Loucy (cell line): Measurements from ENCODE around the gene NDUFA6.
A peak's percentile ranks its signal among the peaks of the same experiment; 100 is the strongest.
"Not testable (repeated sequence)": the region's sequence is repeated elsewhere in the genome, so short reads cannot be mapped to it uniquely, and the experiment has no call there.

ENCODE experiments used
- H2AFZ ChIP-seq: fragments of 200-600 bp; sonication (generic); 2 replicates; pipeline ENCODE4 v1.6.0; 2016; ENCODE audit warnings: antibody characterized with exemption, mild to moderate bottlenecking, low read length, moderate library complexity
- H3F3A ChIP-seq: fragments of 200-600 bp; 2 replicates; pipeline ENCODE4 v1.6.0; 2016; ENCODE audit warnings: antibody characterized with exemption, low read depth, mild to moderate bottlenecking
- H3K27me3 ChIP-seq: fragments of 200-600 bp; sonication (generic); 2 replicates; pipeline ENCODE4 v1.6.1; 2014; ENCODE audit warnings: low read length, mild to moderate bottlenecking; ENCODE audit not compliant: insufficient read depth, poor library complexity, severe bottlenecking
- H3K36me3 ChIP-seq: fragments of 200-600 bp; sonication (generic); 2 replicates; pipeline ENCODE4 v1.6.1; 2016; ENCODE audit warnings: low read length; ENCODE audit not compliant: insufficient read depth
- H3K4me1 ChIP-seq: fragments of 200-600 bp; sonication (generic); 2 replicates; pipeline ENCODE4 v1.5.1; 2014; ENCODE audit warnings: low read length, mild to moderate bottlenecking; ENCODE audit not compliant: insufficient read depth, poor library complexity, severe bottlenecking
- H3K4me2 ChIP-seq: fragments of 200-600 bp; sonication (generic); 2 replicates; pipeline ENCODE4 v1.6.0; 2014; ENCODE audit warnings: antibody characterized with exemption, low read length, low read depth, mild to moderate bottlenecking; ENCODE audit not compliant: poor library complexity, severe bottlenecking
- H3K4me3 ChIP-seq: fragments of 200-600 bp; sonication (generic); 2 replicates; pipeline ENCODE4 v1.5.1; 2014; ENCODE audit warnings: low read length, mild to moderate bottlenecking, mixed read lengths; ENCODE audit not compliant: poor library complexity, severe bottlenecking
- H3K79me2 ChIP-seq: fragments of 200-600 bp; sonication (generic); 2 replicates; pipeline ENCODE4 v1.6.1; 2014; ENCODE audit warnings: low read length; ENCODE audit not compliant: insufficient read depth
- H3K9ac ChIP-seq: fragments of 200-600 bp; sonication (generic); 2 replicates; pipeline ENCODE4 v1.6.0; 2014; ENCODE audit warnings: mild to moderate bottlenecking, low read depth, low read length, moderate library complexity; ENCODE audit not compliant: poor library complexity, severe bottlenecking
- H3K9me2 ChIP-seq: fragments of 200-600 bp; sonication (generic); replicated peaks from 2 replicates; pipeline ENCODE4 v1.6.1; 2016; ENCODE audit warnings: low read depth, low read length, mixed read lengths
- H3K9me3 ChIP-seq: fragments of 200-600 bp; sonication (generic); 2 replicates; pipeline ENCODE4 v1.6.1; 2014; ENCODE audit warnings: mild to moderate bottlenecking, antibody characterized with exemption, low read length, low read depth; ENCODE audit not compliant: insufficient read depth
- H4K20me1 ChIP-seq: fragments of 200-600 bp; sonication (generic); 2 replicates; pipeline ENCODE4 v1.6.0; 2014; ENCODE audit warnings: antibody characterized with exemption, low read length, mild to moderate bottlenecking; ENCODE audit not compliant: insufficient read depth, poor library complexity, severe bottlenecking
- CTCF ChIP-seq: fragments of 200-600 bp; sonication (generic); conservative IDR thresholded peaks from 2 replicates; pipeline ENCODE4 v1.5.1; 2014; ENCODE audit warnings: mild to moderate bottlenecking, antibody characterized with exemption, low read length
- EZH2phosphoT487 ChIP-seq: fragments of 200-600 bp; IDR thresholded peaks from 2 replicates; pipeline ENCODE4 v1.6.1; 2018; ENCODE audit warnings: antibody characterized with exemption, mild to moderate bottlenecking, moderate library complexity, borderline replicate concordance

Gene NDUFA6

DNA sequence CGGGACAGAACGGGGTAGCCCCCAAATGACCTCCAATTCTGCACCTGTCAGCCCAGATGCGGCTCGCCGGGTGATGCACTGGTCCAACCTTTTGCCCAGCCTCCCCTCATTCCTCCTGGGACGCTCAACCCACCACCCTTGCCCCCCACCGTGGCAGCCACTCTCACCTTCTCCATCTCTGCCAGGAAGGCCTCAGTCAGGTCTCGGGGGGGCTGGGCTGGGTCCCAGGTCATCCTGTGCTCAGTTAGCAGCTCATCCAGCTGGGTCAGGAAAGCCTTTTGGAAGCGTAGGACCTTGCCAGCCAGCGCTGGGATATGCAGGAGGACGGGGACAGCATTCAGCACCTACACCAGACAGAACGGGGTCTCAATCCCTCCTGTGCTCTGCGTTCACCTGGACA is 37.4 kb upstream of the NDUFA6 start:
- H3K4me1 ChIP-seq, H3K27me3 ChIP-seq, H4K20me1 ChIP-seq, H3K9ac ChIP-seq, H3K9me2 ChIP-seq, H2AFZ ChIP-seq, H3K4me3 ChIP-seq, H3F3A ChIP-seq, H3K79me2 ChIP-seq, H3K36me3 ChIP-seq, H3K4me2 ChIP-seq, H3K9me3 ChIP-seq: not testable (repeated sequence)

GRCh38 chr22:42127606-42128005 is 37.0 kb upstream of the NDUFA6 start:
- H3F3A ChIP-seq, result no peaks in the 10 kb centered on the region
- no peak overlapping the region for H3K9ac ChIP-seq
- H3K36me3 ChIP-seq, result no peaks in the 10 kb centered on the region
- H3K4me1 ChIP-seq, result no peaks in the 10 kb centered on the region
- TF ChIP-seq CTCF (no peak), EZH2phosphoT487 (no peak)
- no peaks in the 10 kb centered on the region for H3K27me3 ChIP-seq
- no peak overlapping the region for H2AFZ ChIP-seq
- no peak overlapping the region for H3K4me2 ChIP-seq
- no peaks in the 10 kb centered on the region for H4K20me1 ChIP-seq
- H3K9me2 ChIP-seq, result no peaks in the 10 kb centered on the region
- no peaks in the 10 kb centered on the region for H3K9me3 ChIP-seq
- H3K79me2 ChIP-seq, result no peaks in the 10 kb centered on the region
- no peak overlapping the region for H3K4me3 ChIP-seq

- not testable (repeated sequence) for H3K27me3 ChIP-seq, H4K20me1 ChIP-seq, H3K9me3 ChIP-seq, H3K4me3 ChIP-seq, H3K9me2 ChIP-seq, H2AFZ ChIP-seq, H3K79me2 ChIP-seq, H3K4me2 ChIP-seq, H3F3A ChIP-seq, H3K9ac ChIP-seq, H3K36me3 ChIP-seq
- peaks cover 30% of the 10 kb centered on the region for H3K4me1 ChIP-seq
Measured at GRCh38 chr22:42123529-42123928, 33.0 kb upstream of the NDUFA6 start.

DNA sequence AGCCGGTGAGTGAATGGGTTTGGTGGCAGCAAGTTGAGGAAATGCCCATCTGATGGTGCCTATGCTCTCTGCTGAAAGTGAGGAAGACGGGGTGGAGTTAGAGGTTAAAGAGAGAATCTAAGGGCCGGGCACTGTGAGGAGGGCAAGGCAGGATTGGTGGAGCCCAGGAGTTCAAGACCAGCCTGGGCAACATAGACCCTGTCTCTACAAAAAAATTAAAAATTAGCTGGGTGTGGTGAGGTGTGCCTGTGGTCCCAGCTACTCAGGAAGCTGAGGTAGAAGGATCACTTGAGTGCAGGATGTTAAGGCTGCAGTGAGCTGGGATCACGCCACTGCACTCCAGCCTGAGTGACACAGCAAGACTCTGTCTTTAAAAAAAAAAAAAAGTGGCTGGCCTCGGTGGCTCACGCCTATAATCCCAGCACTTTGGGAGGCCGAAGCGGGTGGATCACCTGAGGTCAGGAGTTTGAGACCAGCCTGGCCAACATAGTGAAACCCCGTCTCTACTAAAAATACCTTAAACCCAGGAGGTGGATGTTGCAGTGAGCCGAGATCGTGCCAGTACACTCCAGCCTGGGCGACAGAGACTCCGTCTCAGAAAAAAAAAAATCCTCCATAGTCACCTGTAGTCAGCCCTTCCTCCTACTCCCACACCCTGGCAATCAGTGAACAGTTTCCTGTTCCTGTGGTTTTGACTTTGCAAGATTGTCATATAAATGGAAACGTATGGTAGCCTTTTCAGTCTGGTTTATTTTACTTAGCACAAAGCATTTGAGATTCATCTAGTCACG is 29.9 kb upstream of the NDUFA6 start:
- not testable (repeated sequence) for H3K9me3 ChIP-seq, H3K9me2 ChIP-seq, H4K20me1 ChIP-seq, H3F3A ChIP-seq, H3K27me3 ChIP-seq, H3K79me2 ChIP-seq, H3K36me3 ChIP-seq
- peak overlapping the region; percentile 47 for H3K9ac ChIP-seq
- peak overlapping the region; percentile 61 for H3K4me3 ChIP-seq
- H3K4me1 ChIP-seq, result peaks cover 30% of the 10 kb centered on the region
- 0 out of 2 replicates have a peak overlapping the region, but pooled peaks have one; percentile 7 for H2AFZ ChIP-seq
- H3K4me2 ChIP-seq, result peak overlapping the region; percentile 76
